A549 (cell line): Measurements from ENCODE around the gene DAB2IP.

Experiments used
- CTCF ChIP-seq: fragments of >200 bp; sonication (Bioruptor Twin); formaldehyde crosslinking; IDR thresholded peaks from 3 replicates; pipeline ENCODE4 v1.5.1; 2016
- FOXS1 ChIP-seq: fragments of 250-450 bp; sonication (Bioruptor Pico); IDR thresholded peaks from 2 replicates; pipeline ENCODE4 v1.5.0; 2020; ENCODE audit warnings: mild to moderate bottlenecking, moderate library complexity
- RAD21 ChIP-seq, 2 experiments: fragments of >200 bp in 1 of 2; sonication (Bioruptor Twin) in 1 of 2; formaldehyde crosslinking in 1 of 2; IDR thresholded peaks in 1 of 2; conservative IDR thresholded peaks in 1 of 2; 2 replicates in 1 of 2; 3 replicates in 1 of 2; pipeline ENCODE4 v1.6.1; 2012 to 2018; ENCODE audit warnings: inconsistent platforms in 1 of 2
- REST ChIP-seq: fragments of 200-600 bp; sonication (generic); IDR thresholded peaks from 2 replicates; pipeline ENCODE4 v1.6.1; 2016; ENCODE audit warnings: antibody characterized with exemption, mild to moderate bottlenecking, moderate library complexity
- ZFP36 ChIP-seq: fragments of 450-650 bp; IDR thresholded peaks from 2 replicates; pipeline ENCODE4 v1.6.1; 2014; ENCODE audit warnings: borderline replicate concordance; ENCODE audit not compliant: partially characterized antibody

GRCh38 chr9:121754655-121755436 is 103.4 kb downstream of the DAB2IP start:
- TF ChIP-seq CTCF (no peak), RAD21 (conservative IDR thresholded peaks at IDR 0.05 in 1 of 2, IDR thresholded peaks at IDR 0.05 in 1 of 2) (no peak), FOXS1 (CRISPR knock-in tag) (no peak), REST (no peak), ZFP36 (no peak)
